Measurements from ENCODE around the gene GPR162.

DNA sequence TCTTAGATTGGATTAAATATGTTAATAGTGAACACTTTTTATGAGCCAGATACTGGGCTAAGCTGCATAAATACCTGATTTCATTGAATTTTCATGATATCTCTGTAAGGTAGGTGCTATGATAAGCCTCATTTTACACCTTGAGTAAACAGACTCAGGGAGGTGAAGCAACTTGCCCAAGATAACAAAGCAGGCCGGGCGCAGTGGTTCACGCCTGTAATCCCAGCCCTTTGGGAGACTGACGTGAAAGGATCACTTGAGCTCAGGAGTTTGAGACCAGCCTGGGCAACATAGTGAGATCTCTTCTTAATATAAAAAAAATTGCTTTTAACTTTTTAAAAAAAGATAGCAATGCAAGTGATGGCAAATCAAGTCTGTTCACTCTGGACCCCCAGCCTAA, 20.5 kb downstream of the GPR162 start:
- TF ChIP-seq, protein P1, sequence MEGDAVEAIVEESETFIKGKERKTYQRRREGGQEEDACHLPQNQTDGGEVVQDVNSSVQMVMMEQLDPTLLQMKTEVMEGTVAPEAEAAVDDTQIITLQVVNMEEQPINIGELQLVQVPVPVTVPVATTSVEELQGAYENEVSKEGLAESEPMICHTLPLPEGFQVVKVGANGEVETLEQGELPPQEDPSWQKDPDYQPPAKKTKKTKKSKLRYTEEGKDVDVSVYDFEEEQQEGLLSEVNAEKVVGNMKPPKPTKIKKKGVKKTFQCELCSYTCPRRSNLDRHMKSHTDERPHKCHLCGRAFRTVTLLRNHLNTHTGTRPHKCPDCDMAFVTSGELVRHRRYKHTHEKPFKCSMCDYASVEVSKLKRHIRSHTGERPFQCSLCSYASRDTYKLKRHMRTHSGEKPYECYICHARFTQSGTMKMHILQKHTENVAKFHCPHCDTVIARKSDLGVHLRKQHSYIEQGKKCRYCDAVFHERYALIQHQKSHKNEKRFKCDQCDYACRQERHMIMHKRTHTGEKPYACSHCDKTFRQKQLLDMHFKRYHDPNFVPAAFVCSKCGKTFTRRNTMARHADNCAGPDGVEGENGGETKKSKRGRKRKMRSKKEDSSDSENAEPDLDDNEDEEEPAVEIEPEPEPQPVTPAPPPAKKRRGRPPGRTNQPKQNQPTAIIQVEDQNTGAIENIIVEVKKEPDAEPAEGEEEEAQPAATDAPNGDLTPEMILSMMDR (conservative IDR thresholded peaks at IDR 0.05; ENCODE audit: low read depth, low read length) = no peak
- no peak for TF ChIP-seq EZH2 (IDR thresholded peaks at IDR 0.05; ENCODE audit: borderline replicate concordance, low read depth, low read length, poor library complexity, severe bottlenecking)

Measured in A673 (cell line).